ENCODE measurements around the gene EFNA1. TPM values are rescaled to one million over a fixed set of nuclear protein-coding genes. Genes with fewer than 3 reads are reported as not detected.
"Not testable (repeated sequence)": the region's sequence is repeated elsewhere in the genome, so short reads cannot be mapped to it uniquely, and the experiment has no call there.

The EFNA1 gene
- total RNA-seq, 2 donors from 2014 or later = 0.68 to 1.6 TPM

GRCh38 chr1:155131285-155131684, 3.6 kb downstream of the EFNA1 start:
- ATAC-seq (no peak), DNase-seq (ENCODE audit: low spot score in 2 of 2) (no peak)
- peaks cover 0 to 6% of the 10 kb centered on the region in 2 donors for H3K36me3 Mint-ChIP-seq
- H3K27ac Mint-ChIP-seq = peak overlapping the region in 1 of 2 donors; percentile 37
- no peaks in the 10 kb centered on the region for H3K9me3 Mint-ChIP-seq

- Mint-ChIP-seq H3K36me3 (peaks cover 2 to 6% of the 10 kb centered on the region in 2 donors), H3K9me3 (no peaks in the 10 kb centered on the region), H3K27ac (peak overlapping the region in 1 of 2 donors; percentile 37)
- ATAC-seq = no peak
- no peak for DNase-seq (ENCODE audit: low spot score in 2 of 2)
Observed at GRCh38 chr1:155131856-155132255, 4.2 kb downstream of the EFNA1 start.

- DNase-seq (ENCODE audit: low spot score in 2 of 2) = no peak
- Mint-ChIP-seq H3K36me3 (peaks cover 18 to 21% of the 10 kb centered on the region in 2 donors), H3K9me3 (no peaks in the 10 kb centered on the region), H3K27ac (no peak overlapping the region)
- ATAC-seq = no peak
Observed at GRCh38 chr1:155133799-155134281, 6.2 kb downstream of the EFNA1 start.

- DNase-seq (ENCODE audit: low spot score in 2 of 2) = no peak
- H3K36me3 Mint-ChIP-seq = peaks cover 20 to 23% of the 10 kb centered on the region in 2 donors
- peak overlapping the region; percentile 94 to 98 for H3K27ac Mint-ChIP-seq
- no peak for ATAC-seq
- no peaks in the 10 kb centered on the region for H3K9me3 Mint-ChIP-seq
Observed at GRCh38 chr1:155134322-155134721, 6.6 kb downstream of the EFNA1 start.

GRCh38 chr1:155134880-155135414, 7.3 kb downstream of the EFNA1 start:
- H3K27ac Mint-ChIP-seq = peak overlapping the region; percentile 94 to 98
- DNase-seq (ENCODE audit: low spot score in 2 of 2) (peak; percentile 55 to 85), ATAC-seq (peak; percentile 59 to 69)
- peaks cover 25 to 29% of the 10 kb centered on the region in 2 donors for H3K36me3 Mint-ChIP-seq
- no peaks in the 10 kb centered on the region for H3K9me3 Mint-ChIP-seq

- Mint-ChIP-seq H3K9me3 (no peaks in the 10 kb centered on the region), H3K27ac (peak within 1 kb of the TSS; percentile 94 to 98), H3K36me3 (peaks cover 31 to 34% of the 10 kb centered on the region in 2 donors)
- peak; percentile 76 to 86 for ATAC-seq
- DNase-seq (ENCODE audit: low spot score in 2 of 2) = peak; percentile 94 to 96
Observed at GRCh38 chr1:155135415-155136028, 7.8 kb downstream of the EFNA1 start, which contains the start of gene SLC50A1. Gene SLC50A1, plus strand, starts transcription at chr1:155135852. Its CDS starts 60 bp downstream, at chr1:155135912.

GRCh38 chr1:155136748-155137147, 9.1 kb downstream of the EFNA1 start:
- ATAC-seq (no peak), DNase-seq (ENCODE audit: low spot score in 2 of 2) (no peak)
- H3K27ac Mint-ChIP-seq = peak overlapping the region; percentile 94 to 98
- peaks cover 32 to 36% of the 10 kb centered on the region in 2 donors for H3K36me3 Mint-ChIP-seq
- no peaks in the 10 kb centered on the region for H3K9me3 Mint-ChIP-seq

GRCh38 chr1:155137154-155137949, 9.7 kb downstream of the EFNA1 start:
- DNase-seq (ENCODE audit: low spot score in 2 of 2) (no peak), ATAC-seq (no peak)
- H3K27ac Mint-ChIP-seq = peak overlapping the region; percentile 94 to 98
- peaks cover 32 to 36% of the 10 kb centered on the region in 2 donors for H3K36me3 Mint-ChIP-seq
- H3K9me3 Mint-ChIP-seq = no peaks in the 10 kb centered on the region

- DNase-seq (ENCODE audit: low spot score in 2 of 2) (peak; percentile 88), ATAC-seq (peak; percentile 71 to 80)
- H3K36me3 Mint-ChIP-seq = peaks cover 32 to 36% of the 10 kb centered on the region in 2 donors
- peak within 1 kb of the TSS; percentile 94 to 98 for H3K27ac Mint-ChIP-seq
- H3K9me3 Mint-ChIP-seq = no peaks in the 10 kb centered on the region
Observed at GRCh38 chr1:155139895-155140629, 12.4 kb downstream of the EFNA1 start, which contains the start of gene DPM3. Gene DPM3, minus strand, starts transcription at chr1:155140531. Its CDS starts 291 bp downstream, at chr1:155140240.

- Mint-ChIP-seq H3K9me3 (no peaks in the 10 kb centered on the region), H3K36me3 (peaks cover 32 to 35% of the 10 kb centered on the region in 2 donors), H3K27ac (peak overlapping the region; percentile 94 to 98)
- ATAC-seq (no peak), DNase-seq (ENCODE audit: low spot score in 2 of 2) (no peak)
Observed at GRCh38 chr1:155140630-155140953, 12.9 kb downstream of the EFNA1 start.

GRCh38 chr1:155141749-155142148, 14.1 kb downstream of the EFNA1 start:
- Mint-ChIP-seq H3K36me3 (peaks cover 30 to 31% of the 10 kb centered on the region in 2 donors), H3K9me3 (no peaks in the 10 kb centered on the region), H3K27ac (no peak overlapping the region)
- no peak for ATAC-seq
- DNase-seq (ENCODE audit: low spot score in 2 of 2) = no peak

- no peak overlapping the region for H3K27ac Mint-ChIP-seq
- ATAC-seq (no peak), DNase-seq (ENCODE audit: low spot score in 2 of 2) (no peak)
- no peaks in the 10 kb centered on the region for H3K9me3 Mint-ChIP-seq
- peaks cover 1 to 2% of the 10 kb centered on the region in 2 donors for H3K36me3 Mint-ChIP-seq
Observed at GRCh38 chr1:155145491-155145890, 17.8 kb downstream of the EFNA1 start.

- not testable (repeated sequence) for H3K27ac Mint-ChIP-seq; H3K9me3 Mint-ChIP-seq; H3K36me3 Mint-ChIP-seq; ATAC-seq; DNase-seq (ENCODE audit: low spot score in 2 of 2)
Observed at GRCh38 chr1:155155996-155156643, 28.4 kb downstream of the EFNA1 start.

- DNase-seq (ENCODE audit: low spot score in 2 of 2) (no peak), ATAC-seq (no peak)
- Mint-ChIP-seq H3K36me3 (no peaks in the 10 kb centered on the region), H3K9me3 (no peaks in the 10 kb centered on the region), H3K27ac (peak overlapping the region in 1 of 2 donors; percentile 64)
Observed at GRCh38 chr1:155158991-155159390, 31.3 kb downstream of the EFNA1 start.

GRCh38 chr1:155160128-155160527, 32.5 kb downstream of the EFNA1 start:
- Mint-ChIP-seq H3K36me3 (no peaks in the 10 kb centered on the region), H3K27ac (no peak overlapping the region), H3K9me3 (no peaks in the 10 kb centered on the region)
- ATAC-seq (no peak), DNase-seq (ENCODE audit: low spot score in 2 of 2) (no peak)

GRCh38 chr1:155162631-155163030, 35.0 kb downstream of the EFNA1 start:
- DNase-seq (ENCODE audit: low spot score in 2 of 2); ATAC-seq; H3K27ac Mint-ChIP-seq; H3K36me3 Mint-ChIP-seq; H3K9me3 Mint-ChIP-seq: not testable (repeated sequence)
